Gastroesophageal sphincter (tissue), 4 donors: ENCODE results near the gene TSPAN17. TPM values are rescaled to one million over a fixed set of nuclear protein-coding genes. Genes with fewer than 3 reads are reported as not detected.

Experiments used
- ATAC-seq: fragments of 150-250 bp; one replicate; pipeline ENCODE4 v1.9.1; 2016; ENCODE audit warnings: mild to moderate bottlenecking, moderate library complexity
- H3K27ac ChIP-seq, 4 donors: fragments of 200-600 bp; sonication (generic) in 3 of 4; 1 replicate in 3 of 4; 2 replicates in 1 of 4; pipeline ENCODE4 v1.5.1; 2016 to 2019
- H3K27me3 ChIP-seq: fragments of 200-600 bp; sonication (generic); one replicate; pipeline ENCODE4 v1.5.1; 2019
- H3K36me3 ChIP-seq, 2 donors: fragments of 200-600 bp; sonication (generic); one replicate each; pipeline ENCODE4 v1.5.1; 2019; ENCODE audit warnings: control low read depth in 1 of 2
- H3K4me1 ChIP-seq, 3 donors: fragments of 200-600 bp; sonication (generic); 1 replicate in 2 of 3; 2 replicates in 1 of 3; pipeline ENCODE4 v1.5.1; 2016 to 2019; ENCODE audit warnings: control low read depth in 2 of 3
- H3K4me3 ChIP-seq, 2 donors: fragments of 200-600 bp; sonication (generic); one replicate each; pipeline ENCODE4 v1.5.1; 2019; ENCODE audit warnings: mild to moderate bottlenecking in 1 of 2, moderate library complexity in 1 of 2
- H3K9me3 ChIP-seq, 3 donors: fragments of 200-600 bp; sonication (generic); one replicate each; pipeline ENCODE4 v1.5.1; 2017 to 2019; ENCODE audit warnings: control low read depth in 2 of 3
- EP300 ChIP-seq: sonication (generic); formaldehyde crosslinking; IDR thresholded peaks from one replicate; pipeline ENCODE4 v1.6.1; 2017; ENCODE audit warnings: antibody characterized with exemption, mild to moderate bottlenecking
- POLR2A ChIP-seq, 2 donors: fragments of 450-650 bp; IDR thresholded peaks; one replicate each; pipeline ENCODE4 v1.6.1; 2017; ENCODE audit warnings: antibody characterized with exemption in 2 of 2, mild to moderate bottlenecking in 2 of 2, moderate library complexity in 1 of 2
- POLR2AphosphoS5 ChIP-seq: sonication (generic); formaldehyde crosslinking; IDR thresholded peaks from one replicate; pipeline ENCODE4 v1.6.1; 2017; ENCODE audit warnings: antibody characterized with exemption
- WGBS, 2 donors: methylation state at CpG; one replicate each; pipeline ENCODE4 v1.1.5; 2018; ENCODE audit warnings: low coverage in 1 of 2; 5-methylcytosine and 5-hydroxymethylcytosine counted together
- total RNA-seq, 4 donors: library from RNA; depleted of rRNA; stranded (reverse); fragments of >200 nt; gene quantifications; one replicate each; pipeline ENCODE4 v1.1.0, GENCODE V29; 2016
- TF ChIP-seq, protein P1 (sequence below), 4 experiments: fragments of 200-600 bp in 2 of 4; fragments of 450-650 bp in 2 of 4; sonication (generic) in 1 of 4; IDR thresholded peaks; one replicate each; pipeline ENCODE4 v1.5.1; 2017 to 2019; ENCODE audit warnings: antibody characterized with exemption in 4 of 4, mild to moderate bottlenecking in 2 of 4, moderate library complexity in 2 of 4

TSPAN17 gene
- total RNA-seq, 4 donors from 2014 or later = 11.0 to 20.2 (median 15.4) TPM

DNA sequence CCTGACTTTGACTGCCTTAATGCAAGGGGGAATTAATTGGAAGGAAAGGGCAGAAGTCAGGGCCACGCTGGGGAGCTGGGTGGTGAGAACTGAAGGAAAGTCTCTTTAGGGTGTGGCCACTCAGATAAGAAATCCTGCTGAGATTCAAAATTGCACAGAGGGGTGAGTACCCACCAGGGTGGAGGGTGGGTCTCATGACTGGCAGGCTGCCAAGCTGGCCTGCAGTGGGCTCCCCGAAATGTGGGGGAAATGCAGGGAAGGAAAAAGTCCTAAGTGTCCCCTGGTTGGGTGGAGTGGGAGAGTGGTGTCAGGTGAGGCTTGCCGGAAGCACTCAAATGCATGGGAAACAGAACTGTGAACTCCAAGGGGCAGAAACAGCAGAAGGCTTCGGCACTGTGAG is 24.1 kb downstream of the TSPAN17 start:
- Histone ChIP-seq H3K36me3 (no peaks in the 10 kb centered on the region), H3K27me3 (peaks cover 61% of the 10 kb centered on the region), H3K27ac (no peak overlapping the region), H3K4me1 (no peaks in the 10 kb centered on the region), H3K4me3 (no peak overlapping the region), H3K9me3 (no peaks in the 10 kb centered on the region)
- ATAC-seq = no peak
- 38% methylated on average over 2 of the region's 4 CpGs; no CpG with 5 or more reads in 1 of the 2 donors for WGBS, 2 donors
- TF ChIP-seq POLR2A (IDR thresholded peaks at IDR 0.05) (no peak), EP300 (no peak), POLR2AphosphoS5 (no peak)
- TF ChIP-seq, protein P1, sequence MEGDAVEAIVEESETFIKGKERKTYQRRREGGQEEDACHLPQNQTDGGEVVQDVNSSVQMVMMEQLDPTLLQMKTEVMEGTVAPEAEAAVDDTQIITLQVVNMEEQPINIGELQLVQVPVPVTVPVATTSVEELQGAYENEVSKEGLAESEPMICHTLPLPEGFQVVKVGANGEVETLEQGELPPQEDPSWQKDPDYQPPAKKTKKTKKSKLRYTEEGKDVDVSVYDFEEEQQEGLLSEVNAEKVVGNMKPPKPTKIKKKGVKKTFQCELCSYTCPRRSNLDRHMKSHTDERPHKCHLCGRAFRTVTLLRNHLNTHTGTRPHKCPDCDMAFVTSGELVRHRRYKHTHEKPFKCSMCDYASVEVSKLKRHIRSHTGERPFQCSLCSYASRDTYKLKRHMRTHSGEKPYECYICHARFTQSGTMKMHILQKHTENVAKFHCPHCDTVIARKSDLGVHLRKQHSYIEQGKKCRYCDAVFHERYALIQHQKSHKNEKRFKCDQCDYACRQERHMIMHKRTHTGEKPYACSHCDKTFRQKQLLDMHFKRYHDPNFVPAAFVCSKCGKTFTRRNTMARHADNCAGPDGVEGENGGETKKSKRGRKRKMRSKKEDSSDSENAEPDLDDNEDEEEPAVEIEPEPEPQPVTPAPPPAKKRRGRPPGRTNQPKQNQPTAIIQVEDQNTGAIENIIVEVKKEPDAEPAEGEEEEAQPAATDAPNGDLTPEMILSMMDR (IDR thresholded peaks at IDR 0.05) = no peak

DNA sequence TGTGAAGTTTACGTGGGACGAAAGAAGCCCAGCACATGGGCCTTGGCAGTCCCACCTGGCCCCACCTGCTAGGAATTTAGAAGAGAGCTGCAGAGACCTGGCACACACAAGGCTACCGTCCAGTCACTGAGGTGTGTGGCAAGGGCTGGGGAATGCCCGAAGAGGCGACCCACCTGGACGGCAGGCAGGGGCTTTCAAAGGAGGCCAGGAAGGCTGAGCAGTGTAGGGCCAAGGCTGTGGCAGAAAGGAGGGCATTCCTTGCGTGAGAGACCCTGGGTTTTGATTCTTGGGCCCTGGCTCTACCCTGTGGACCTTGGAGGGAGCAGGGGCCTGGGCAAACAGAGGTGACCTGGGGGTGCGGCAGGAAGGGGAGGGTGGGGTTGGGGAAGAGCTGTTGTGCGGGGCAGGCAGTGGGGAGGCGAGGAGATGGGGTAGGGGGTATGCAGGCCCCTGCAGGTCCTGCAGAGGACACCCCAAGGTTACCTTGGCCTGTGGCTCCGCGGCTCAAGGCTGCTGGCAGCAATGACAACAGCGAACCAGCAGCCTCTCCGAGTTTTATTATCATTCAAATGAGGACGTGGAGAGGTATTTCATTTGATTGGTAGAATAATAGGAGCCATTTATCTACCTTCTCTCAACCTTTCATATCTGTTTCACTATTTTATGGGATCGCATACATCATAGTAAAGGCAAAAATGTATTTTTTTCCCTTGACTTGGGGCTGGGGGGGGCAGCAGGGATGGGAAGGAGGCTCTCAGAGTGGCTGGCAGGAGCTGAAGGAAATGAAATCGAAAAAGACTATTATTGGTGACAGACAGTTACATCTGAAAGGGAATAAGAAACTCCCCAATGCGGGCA is 24.8 kb downstream of the TSPAN17 start:
- 37 to 67% methylated on average over 5 to 6 of the region's 18 CpGs for WGBS, 2 donors
- Histone ChIP-seq H3K27ac (no peak overlapping the region), H3K27me3 (peaks cover 66% of the 10 kb centered on the region), H3K9me3 (no peaks in the 10 kb centered on the region), H3K36me3 (no peaks in the 10 kb centered on the region), H3K4me3 (no peak overlapping the region), H3K4me1 (no peaks in the 10 kb centered on the region)
- TF ChIP-seq EP300 (no peak), POLR2A (IDR thresholded peaks at IDR 0.05) (no peak), POLR2AphosphoS5 (no peak)
- TF ChIP-seq, protein P1 (IDR thresholded peaks at IDR 0.05) = no peak
- no peak for ATAC-seq

DNA sequence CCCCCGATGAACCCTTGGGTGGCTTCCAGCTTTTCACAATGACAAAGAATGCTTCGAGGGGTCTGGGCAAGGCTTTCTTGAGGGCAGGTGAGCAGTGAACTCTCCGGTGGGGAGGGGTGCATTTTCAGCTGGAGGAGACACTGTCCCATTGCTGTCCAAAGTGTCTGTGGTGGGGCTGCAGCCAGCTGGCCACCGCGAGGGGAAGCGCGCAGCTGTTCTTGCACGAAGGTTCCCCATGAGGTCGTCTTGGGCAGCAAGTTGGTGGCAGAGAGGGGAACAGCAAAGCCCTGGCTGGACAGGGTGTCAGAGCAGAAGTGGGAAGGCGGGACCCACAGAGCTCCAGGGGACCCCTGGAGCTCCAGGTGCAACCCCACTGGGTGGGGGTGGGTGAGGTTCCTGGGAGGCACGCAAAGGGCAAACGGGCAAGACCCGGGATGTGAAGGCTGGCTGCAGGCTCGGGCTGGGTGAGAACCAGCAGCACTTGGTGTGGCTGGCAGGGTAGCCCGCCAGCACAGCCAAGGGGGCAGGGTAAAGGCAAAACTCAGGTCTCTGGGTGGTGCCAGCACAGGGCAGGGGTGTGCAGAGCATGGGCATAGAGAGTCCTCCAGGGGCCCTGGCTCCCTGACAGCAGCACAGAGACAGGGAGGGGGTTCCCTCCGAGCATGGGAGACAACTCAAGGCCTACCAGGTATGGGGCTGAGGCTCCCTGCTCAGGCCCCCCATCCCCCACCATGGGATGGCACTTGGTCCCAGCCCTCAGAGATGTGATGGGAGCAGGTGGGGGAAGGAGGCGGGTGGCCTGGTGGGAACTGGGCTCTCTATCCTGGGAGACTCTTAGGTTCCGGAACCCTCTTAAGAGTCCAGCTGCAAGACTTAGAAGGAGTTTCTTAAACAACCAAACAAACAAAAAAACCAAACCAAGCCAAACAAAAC is 26.6 kb downstream of the TSPAN17 start:
- no peaks in the 10 kb centered on the region for H3K36me3 ChIP-seq
- no peaks in the 10 kb centered on the region for H3K4me1 ChIP-seq
- 90 to 100% methylated on average over 1 to 2 of the region's 18 CpGs for WGBS, 2 donors
- no peaks in the 10 kb centered on the region for H3K9me3 ChIP-seq
- ATAC-seq = no peak
- H3K27me3 ChIP-seq = peaks cover 73% of the 10 kb centered on the region
- H3K4me3 ChIP-seq = no peak overlapping the region
- TF ChIP-seq POLR2A (IDR thresholded peaks at IDR 0.05) (no peak), POLR2AphosphoS5 (no peak), EP300 (no peak)
- TF ChIP-seq, protein P1 (IDR thresholded peaks at IDR 0.05) = no peak
- H3K27ac ChIP-seq = no peak overlapping the region

DNA sequence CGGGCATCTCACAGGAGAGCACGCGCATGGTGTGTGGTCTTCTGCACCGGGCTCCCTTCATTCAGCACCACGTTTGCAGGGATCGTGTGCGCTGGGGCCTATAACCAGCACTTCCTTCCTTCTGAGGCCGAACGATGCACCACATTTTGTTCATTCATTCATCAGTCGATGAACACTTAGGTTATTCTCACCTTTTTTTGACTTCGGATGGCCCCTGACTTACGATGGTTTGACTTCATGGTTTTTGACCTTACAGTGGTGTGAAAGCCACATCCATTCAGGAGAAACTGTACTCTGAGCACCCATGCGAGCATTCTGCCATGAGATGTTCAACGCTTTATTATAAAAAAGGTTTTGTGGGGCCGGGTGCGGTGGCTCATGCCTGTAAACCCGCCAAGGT is 27.5 kb downstream of the TSPAN17 start:
- Histone ChIP-seq H3K36me3 (no peaks in the 10 kb centered on the region), H3K9me3 (no peaks in the 10 kb centered on the region), H3K27me3 (peaks cover 73% of the 10 kb centered on the region), H3K4me3 (no peak overlapping the region), H3K27ac (no peak overlapping the region), H3K4me1 (peaks cover 0 to 3% (median 0%) of the 10 kb centered on the region in 3 donors)
- TF ChIP-seq EP300 (no peak), POLR2AphosphoS5 (no peak), POLR2A (IDR thresholded peaks at IDR 0.05) (no peak)
- TF ChIP-seq, protein P1 (IDR thresholded peaks at IDR 0.05) = no peak
- no peak for ATAC-seq
- 81 to 88% methylated on average over 13 to 14 of the region's 17 CpGs for WGBS, 2 donors
